ENCODE measurements around the gene KLHL2. TPM values are rescaled to one million over a fixed set of nuclear protein-coding genes. Genes with fewer than 3 reads are reported as not detected.
"Not testable (repeated sequence)": the region's sequence is repeated elsewhere in the genome, so short reads cannot be mapped to it uniquely, and the experiment has no call there.

The KLHL2 gene
- total RNA-seq: 10 to 100 TPM in 2 of 6 donors, 1 to 10 TPM in 4; 4.1 to 12.2 (median 6.5) TPM
- polyA plus RNA-seq: 10 to 100 TPM in 1 of 2 donors, 1 to 10 TPM in 1; 6.0 to 10.8 TPM

- Histone ChIP-seq H3K9me3 (no peaks in the 10 kb centered on the region), H3K27me3 (no peaks in the 10 kb centered on the region), H3K27ac (peak within 1 kb of the TSS; percentile 69 to 85 (median 83)), H3K4me1 (peaks cover 0 to 9% (median 5%) of the 10 kb centered on the region in 3 donors), H3K36me3 (no peaks in the 10 kb centered on the region), H3K4me3 (peak within 1 kb of the TSS; percentile 66 to 95 (median 82))
- FAIRE-seq: no peak
- no peak for TF ChIP-seq CTCF (IDR thresholded peaks at IDR 0.05)
- ATAC-seq: peak; percentile 93 to 97 (median 95)
- intact Hi-C loops (cut with DNase I): no loop called here
- peak; percentile 67 to 88 (median 80) for DNase-seq
- 0 to 1% methylated on average over 51 to 113 of the region's 113 CpGs for WGBS, 2 donors
Observed at GRCh38 chr4:165207431-165208220, at the start of gene KLHL2. Gene KLHL2 (plus strand): TSS chr4:165207561. CDS start chr4:165207877, 316 bp downstream.

GRCh38 chr4:165158762-165159161 is 48.6 kb upstream of the KLHL2 start:
- H3K27me3 ChIP-seq: no peaks in the 10 kb centered on the region
- no peak for DNase-seq
- no peak for FAIRE-seq
- H3K4me1 ChIP-seq: no peaks in the 10 kb centered on the region
- no peaks in the 10 kb centered on the region for H3K36me3 ChIP-seq
- H3K9me3 ChIP-seq: no peaks in the 10 kb centered on the region
- H3K27ac ChIP-seq: no peak overlapping the region
- TF ChIP-seq CTCF (IDR thresholded peaks at IDR 0.05): no peak
- intact Hi-C loops (cut with DNase I): no loop called here
- H3K4me3 ChIP-seq: no peak overlapping the region
- no peak for ATAC-seq

GRCh38 chr4:165164257-165164656 is 43.1 kb upstream of the KLHL2 start:
- Histone ChIP-seq H3K4me3 (no peak overlapping the region), H3K27ac (no peak overlapping the region), H3K27me3 (no peaks in the 10 kb centered on the region), H3K36me3 (no peaks in the 10 kb centered on the region), H3K9me3 (no peaks in the 10 kb centered on the region), H3K4me1 (no peaks in the 10 kb centered on the region)
- FAIRE-seq: no peak
- TF ChIP-seq CTCF (IDR thresholded peaks at IDR 0.05): no peak
- WGBS, 2 donors: 39 to 43% methylated on average over 2 of the region's 2 CpGs
- no peak for ATAC-seq
- DNase-seq: no peak
- intact Hi-C loops (cut with DNase I): no loop called here

GRCh38 chr4:165166872-165167271 is 40.5 kb upstream of the KLHL2 start:
- H3K4me3 ChIP-seq; H3K9me3 ChIP-seq; H3K27ac ChIP-seq; DNase-seq; H3K27me3 ChIP-seq; ATAC-seq; H3K4me1 ChIP-seq; intact Hi-C loops (cut with DNase I); H3K36me3 ChIP-seq; FAIRE-seq: not testable (repeated sequence)
- WGBS, 2 donors: 82 to 92% methylated on average over 1 of the region's 1 CpG

- Histone ChIP-seq H3K36me3 (no peaks in the 10 kb centered on the region), H3K27ac (no peak overlapping the region), H3K27me3 (no peaks in the 10 kb centered on the region), H3K9me3 (no peaks in the 10 kb centered on the region), H3K4me1 (no peaks in the 10 kb centered on the region), H3K4me3 (no peak overlapping the region)
- WGBS, 2 donors: 41 to 46% methylated on average over 6 of the region's 6 CpGs
- FAIRE-seq: no peak
- TF ChIP-seq CTCF (IDR thresholded peaks at IDR 0.05): no peak
- no peak for ATAC-seq
- DNase-seq: no peak
- intact Hi-C loops (cut with DNase I): no loop called here
Observed at GRCh38 chr4:165167650-165168049, 39.7 kb upstream of the KLHL2 start.
